Stomach (tissue), 9 donors: ENCODE data around the gene ONECUT3. TPM values are rescaled to one million over a fixed set of nuclear protein-coding genes. Genes with fewer than 3 reads are reported as not detected.

Source experiments
- DNase-seq, 2 donors: peaks; one replicate each; pipeline versions ENCODE4 v3.0.0 to v3.0.0-alpha.2; 2013 to 2019
- H3K27ac ChIP-seq, 5 donors: fragments of 200-600 bp in 4 of 5; sonication (generic) in 4 of 5; one replicate each; pipeline ENCODE4 v1.5.1; 2013 to 2019; ENCODE audit warnings: mild to moderate bottlenecking in 1 of 5, moderate library complexity in 1 of 5
- H3K27me3 ChIP-seq, 3 donors: fragments of 200-600 bp; sonication (generic); one replicate each; pipeline ENCODE4 v1.5.1; 2017 to 2019; ENCODE audit warnings: mixed run types in 1 of 3
- H3K36me3 ChIP-seq, 4 donors: fragments of 200-600 bp; sonication (generic); 1 replicate in 3 of 4; 2 replicates in 1 of 4; pipeline ENCODE4 v1.5.1; 2016 to 2019
- H3K4me1 ChIP-seq, 4 donors: fragments of 200-600 bp; sonication (generic); one replicate each; pipeline ENCODE4 v1.5.1; 2016 to 2019
- H3K4me3 ChIP-seq, 4 donors: fragments of 200-600 bp; sonication (generic) in 3 of 4; one replicate each; pipeline ENCODE4 v1.5.1; 2016 to 2019; ENCODE audit warnings: mild to moderate bottlenecking in 1 of 4
- H3K9me3 ChIP-seq, 4 donors: fragments of 200-600 bp; sonication (generic); one replicate each; pipeline ENCODE4 v1.5.1; 2016 to 2019
- CTCF ChIP-seq, 7 experiments: fragments of 450-650 bp in 4 of 7; fragments of 200-600 bp in 3 of 7; sonication (generic) in 3 of 7; IDR thresholded peaks; one replicate each; pipeline ENCODE4 v1.5.1; 2016 to 2019; ENCODE audit warnings: antibody characterized with exemption in 7 of 7, control low read depth in 2 of 7, mild to moderate bottlenecking in 1 of 7
- EP300 ChIP-seq: sonication (generic); formaldehyde crosslinking; IDR thresholded peaks from one replicate; pipeline ENCODE4 v1.6.1; 2017; ENCODE audit warnings: antibody characterized with exemption
- POLR2A ChIP-seq, 4 donors: fragments of 450-650 bp; IDR thresholded peaks; one replicate each; pipeline ENCODE4 v1.6.1; 2016; ENCODE audit warnings: antibody characterized with exemption in 4 of 4, control low read depth in 2 of 4, mild to moderate bottlenecking in 1 of 4, moderate library complexity in 1 of 4
- POLR2AphosphoS5 ChIP-seq, 3 donors: sonication (generic); formaldehyde crosslinking; IDR thresholded peaks; one replicate each; pipeline ENCODE4 v1.6.1; 2016; ENCODE audit warnings: antibody characterized with exemption in 3 of 3
- WGBS, 5 donors: extraction: QIAGEN DNeasy Blood & Tissue Kit in 3 of 5; methylation state at CpG; one replicate each; pipeline versions ENCODE4 v1.1.5 to v1.1.7; 2013 to 2018; 5-methylcytosine and 5-hydroxymethylcytosine counted together
- intact Hi-C: fragments of 100-400 bp; cut with DNase I; formaldehyde crosslinking; loops from one replicate; pipeline ENCODE4 v1.15.1; 2023; ENCODE audit warnings: low total_unique reads
- polyA plus RNA-seq, 3 donors: library from polyadenylated mRNA; stranded (reverse); fragments of 200-250 nt; gene quantifications; one replicate each; pipeline ENCODE4 v1.2.3, GENCODE V29; 2013
- total RNA-seq, 5 donors: library from RNA; depleted of rRNA; stranded (reverse); fragments of >200 nt; gene quantifications; one replicate each; pipeline versions ENCODE4 v1.1.0 to v1.2.3, GENCODE V29; 2014 to 2016
- donor health status: healthy with polysubstance abuse.
- donor health status: Bipolar disorder and iron deficiency.
- donor health status: healthy.

Gene ONECUT3
- total and polyA plus RNA-seq, 8 donors: 0.13 to 0.37 (median 0.29) TPM; not detected in 5

- no peaks in the 10 kb centered on the region for H3K36me3 ChIP-seq
- no peak for DNase-seq
- no peak for TF ChIP-seq CTCF (IDR thresholded peaks at IDR 0.05)
- no peak for TF ChIP-seq EP300
- TF ChIP-seq POLR2AphosphoS5 (IDR thresholded peaks at IDR 0.05): no peak
- no peak for TF ChIP-seq POLR2A (IDR thresholded peaks at IDR 0.05)
- peaks cover 6 to 96% (median 20%) of the 10 kb centered on the region in 3 donors for H3K27me3 ChIP-seq
- H3K4me3 ChIP-seq: no peak overlapping the region
- H3K9me3 ChIP-seq: peaks cover 7 to 9% (median 8%) of the 10 kb centered on the region in 4 donors
- no peak overlapping the region for H3K27ac ChIP-seq
- intact Hi-C loops: no loop called here
- H3K4me1 ChIP-seq: peaks cover 6 to 20% (median 17%) of the 10 kb centered on the region in 4 donors
- whole genome bisulfite sequencing, 5 donors: 70 to 87% (median 78%) methylated on average over 7 to 8 of the region's 8 CpGs
Measured at GRCh38 chr19:1786668-1787067, 33.4 kb downstream of the ONECUT3 start.

- DNase-seq: peak; percentile 49 to 58
- intact Hi-C loops: no loop called here
- no peak overlapping the region for H3K4me3 ChIP-seq
- H3K9me3 ChIP-seq: peaks cover 3 to 4% (median 4%) of the 10 kb centered on the region in 4 donors
- peaks cover 6 to 20% (median 17%) of the 10 kb centered on the region in 4 donors for H3K4me1 ChIP-seq
- H3K36me3 ChIP-seq: no peaks in the 10 kb centered on the region
- 31 to 57% (median 34%) methylated on average over 8 of the region's 8 CpGs for WGBS, 5 donors
- TF ChIP-seq POLR2AphosphoS5 (IDR thresholded peaks at IDR 0.05): no peak
- no peak overlapping the region for H3K27ac ChIP-seq
- H3K27me3 ChIP-seq: peaks cover 6 to 96% (median 17%) of the 10 kb centered on the region in 3 donors
Measured at GRCh38 chr19:1787116-1787515, 33.8 kb downstream of the ONECUT3 start.

GRCh38 chr19:1789261-1790041 lies 36.1 kb downstream of the ONECUT3 start:
- peaks cover 0 to 4% (median 0%) of the 10 kb centered on the region in 4 donors for H3K9me3 ChIP-seq
- no peaks in the 10 kb centered on the region for H3K36me3 ChIP-seq
- WGBS, 5 donors: 5 to 26% (median 13%) methylated on average over 19 to 59 of the region's 59 CpGs
- peak overlapping the region in 3 of 4 donors; percentile 9 to 28 (median 10) for H3K4me3 ChIP-seq
- TF ChIP-seq EP300 (no peak), POLR2AphosphoS5 (IDR thresholded peaks at IDR 0.05) (no peak), POLR2A (IDR thresholded peaks at IDR 0.05) (no peak)
- intact Hi-C loops: no loop called here
- H3K4me1 ChIP-seq: peaks cover 6 to 20% (median 17%) of the 10 kb centered on the region in 4 donors
- peaks cover 6 to 86% (median 13%) of the 10 kb centered on the region in 3 donors for H3K27me3 ChIP-seq
- peak in 1 of 2 donors; percentile 43 for DNase-seq
- no peak overlapping the region for H3K27ac ChIP-seq

- Histone ChIP-seq H3K36me3 (no peaks in the 10 kb centered on the region), H3K4me1 (peaks cover 6 to 20% (median 17%) of the 10 kb centered on the region in 4 donors), H3K27me3 (peaks cover 6 to 86% (median 13%) of the 10 kb centered on the region in 3 donors), H3K9me3 (peaks cover 0 to 4% (median 0%) of the 10 kb centered on the region in 4 donors), H3K4me3 (peak overlapping the region in 2 of 4 donors; percentile 10 to 28), H3K27ac (no peak overlapping the region)
- 30 to 41% (median 32%) methylated on average over 2 to 3 of the region's 7 CpGs for WGBS, 5 donors
- DNase-seq: peak in 1 of 2 donors; percentile 13
- TF ChIP-seq POLR2A (IDR thresholded peaks at IDR 0.05) (no peak), EP300 (no peak), CTCF (IDR thresholded peaks at IDR 0.05) (no peak), POLR2AphosphoS5 (IDR thresholded peaks at IDR 0.05) (no peak)
- intact Hi-C loops: no loop called here
Measured at GRCh38 chr19:1790054-1790792, 36.9 kb downstream of the ONECUT3 start.

GRCh38 chr19:1791879-1792278 lies 38.6 kb downstream of the ONECUT3 start:
- peaks cover 0 to 4% (median 0%) of the 10 kb centered on the region in 4 donors for H3K9me3 ChIP-seq
- no peak overlapping the region for H3K4me3 ChIP-seq
- DNase-seq: peak in 1 of 2 donors; percentile 1
- no peaks in the 10 kb centered on the region for H3K36me3 ChIP-seq
- H3K27me3 ChIP-seq: peaks cover 6 to 85% (median 24%) of the 10 kb centered on the region in 3 donors
- H3K4me1 ChIP-seq: peaks cover 9 to 24% (median 20%) of the 10 kb centered on the region in 4 donors
- H3K27ac ChIP-seq: no peak overlapping the region
- WGBS, 5 donors: 76 to 86% (median 80%) methylated on average over 13 to 14 of the region's 14 CpGs; no CpG with 5 or more reads in 1 of the 5 donors
- intact Hi-C loops: no loop called here
- no peak for TF ChIP-seq POLR2A (IDR thresholded peaks at IDR 0.05)
